Stimulated activated naive CD4-positive, alpha-beta T cell treated with Interleukin-2 at 50 U/mL for 16 hours (primary cell): ENCODE data around the gene TBC1D22A.

Source experiments
- DNase-seq: peaks from one replicate; lab custom pipeline; 2025; lab: John Stamatoyannopoulos, UW

TBC1D22A gene

GRCh38 chr22:46860562-46860961 is 98.1 kb downstream of the TBC1D22A start:
- DNase-seq = no peak

- DNase-seq = no peak
Measured at GRCh38 chr22:46861468-46862367, 99.3 kb downstream of the TBC1D22A start.

- no peak for DNase-seq
Measured at GRCh38 chr22:46862418-46863324, 100.2 kb downstream of the TBC1D22A start.

- no peak for DNase-seq
Measured at GRCh38 chr22:46863794-46864193, 101.3 kb downstream of the TBC1D22A start.

GRCh38 chr22:46864314-46865051 is 102.0 kb downstream of the TBC1D22A start:
- DNase-seq = no peak

GRCh38 chr22:46865052-46865434 is 102.6 kb downstream of the TBC1D22A start:
- DNase-seq = no peak

- no peak for DNase-seq
Measured at GRCh38 chr22:46865642-46866041, 103.2 kb downstream of the TBC1D22A start.

- DNase-seq = no peak
Measured at GRCh38 chr22:46866591-46866990, 104.1 kb downstream of the TBC1D22A start.

GRCh38 chr22:46867106-46867505 is 104.7 kb downstream of the TBC1D22A start:
- no peak for DNase-seq

GRCh38 chr22:46869329-46869728 is 106.9 kb downstream of the TBC1D22A start:
- no peak for DNase-seq

- no peak for DNase-seq
Measured at GRCh38 chr22:46869831-46870441, 107.5 kb downstream of the TBC1D22A start.

- DNase-seq = no peak
Measured at GRCh38 chr22:46871826-46872225, 109.4 kb downstream of the TBC1D22A start.

- no peak for DNase-seq
Measured at GRCh38 chr22:46875089-46875488, 112.6 kb downstream of the TBC1D22A start.

GRCh38 chr22:46876357-46876934 is 114.0 kb downstream of the TBC1D22A start:
- DNase-seq = no peak

- no peak for DNase-seq
Measured at GRCh38 chr22:46878191-46878948, 115.9 kb downstream of the TBC1D22A start.

GRCh38 chr22:46879083-46879482 is 116.6 kb downstream of the TBC1D22A start:
- no peak for DNase-seq

- no peak for DNase-seq
Measured at GRCh38 chr22:46881373-46882118, 119.1 kb downstream of the TBC1D22A start.

GRCh38 chr22:46883092-46883910 is 120.9 kb downstream of the TBC1D22A start:
- DNase-seq = no peak

GRCh38 chr22:46884365-46884764 is 121.9 kb downstream of the TBC1D22A start:
- no peak for DNase-seq
